Transverse colon (tissue), 4 donors: ENCODE data around the gene TEX13C. TPM values are rescaled to one million over a fixed set of nuclear protein-coding genes. Genes with fewer than 3 reads are reported as not detected.

Source experiments
- DNase-seq: peaks from one replicate; pipeline ENCODE4 v3.0.0-alpha.2; 2019
- H3K27ac ChIP-seq, 4 donors: fragments of 200-600 bp; sonication (generic); 2 replicates each; pipeline ENCODE4 v1.5.1; 2016 to 2018; ENCODE audit warnings: inconsistent platforms in 4 of 4
- H3K27me3 ChIP-seq: fragments of 200-600 bp; sonication (generic); 2 replicates; pipeline ENCODE4 v1.5.1; 2017; ENCODE audit warnings: inconsistent platforms
- H3K36me3 ChIP-seq, 4 donors: fragments of 200-600 bp; sonication (generic); 2 replicates each; pipeline ENCODE4 v1.5.1; 2017 to 2019; ENCODE audit warnings: inconsistent platforms in 4 of 4
- H3K4me1 ChIP-seq, 4 donors: fragments of 200-600 bp; sonication (generic); 2 replicates each; pipeline ENCODE4 v1.5.1; 2017 to 2020; ENCODE audit warnings: inconsistent platforms in 4 of 4
- H3K4me3 ChIP-seq, 4 donors: fragments of 200-600 bp; sonication (generic); 1 replicate in 1 of 4; 2 replicates in 3 of 4; pipeline versions ENCODE4 v1.5.1 to v1.6.1; 2017 to 2019; ENCODE audit warnings: inconsistent platforms in 4 of 4
- H3K9me3 ChIP-seq, 2 donors: fragments of 200-600 bp; sonication (generic); 2 replicates each; pipeline ENCODE4 v1.5.1; 2017 to 2019; ENCODE audit warnings: inconsistent platforms in 2 of 2
- CTCF ChIP-seq, 5 experiments: fragments of 200-600 bp in 3 of 5; fragments of 450-650 bp in 2 of 5; sonication (generic) in 3 of 5; IDR thresholded peaks; 1 replicate in 2 of 5; 2 replicates in 3 of 5; pipeline ENCODE4 v1.5.1; 2016 to 2017; ENCODE audit warnings: antibody characterized with exemption in 5 of 5, inconsistent platforms in 3 of 5, mild to moderate bottlenecking in 2 of 5, moderate library complexity in 1 of 5
- EP300 ChIP-seq: sonication (generic); formaldehyde crosslinking; IDR thresholded peaks from one replicate; pipeline ENCODE4 v1.6.1; 2017; ENCODE audit warnings: antibody characterized with exemption, low read depth
- POLR2A ChIP-seq: fragments of 450-650 bp; IDR thresholded peaks from one replicate; pipeline ENCODE4 v1.6.1; 2016; ENCODE audit warnings: antibody characterized with exemption, mild to moderate bottlenecking, moderate library complexity
- POLR2AphosphoS5 ChIP-seq, 3 donors: sonication (generic); formaldehyde crosslinking; IDR thresholded peaks; one replicate each; pipeline ENCODE4 v1.6.1; 2016; ENCODE audit warnings: antibody characterized with exemption in 3 of 3
- WGBS, 2 donors: methylation state at CpG; one replicate each; pipeline ENCODE4 v1.1.5; 2018; ENCODE audit warnings: low coverage in 1 of 2; 5-methylcytosine and 5-hydroxymethylcytosine counted together
- in situ Hi-C, 4 donors: fragments of 200-750 bp; cut with MboI; loops; one replicate each; pipeline versions ENCODE4 v1.15.0 to v1.15.1; 2017; ENCODE audit warnings: low sequenced_read_pairs in 3 of 4, low pct_ligation_motif_present in 1 of 4, low pct_unique_long_range_greater_than_20kb in 1 of 4
- intact Hi-C: fragments of 100-400 bp; cut with DNase I; formaldehyde crosslinking; loops from one replicate; pipeline ENCODE4 v1.15.1; 2023; ENCODE audit warnings: low total_unique reads
- total RNA-seq, 4 donors: library from RNA; depleted of rRNA; stranded (reverse); fragments of >200 nt; gene quantifications; one replicate each; pipeline ENCODE4 v1.1.0, GENCODE V29; 2016

TEX13C gene
- total RNA-seq: not detected

GRCh38 chrX:125319646-125320521, at the start of gene TEX13C:
TSS of gene TEX13C (plus strand) at chrX:125319871. CDS start at chrX:125320120, 249 bp downstream.
- intact Hi-C loops (no loop called here), in situ Hi-C loops (no loop called here)
- H3K36me3 ChIP-seq: no peaks in the 10 kb centered on the region
- no peaks in the 10 kb centered on the region for H3K27me3 ChIP-seq
- H3K9me3 ChIP-seq: no peaks in the 10 kb centered on the region
- 95% methylated on average over 42 of the region's 45 CpGs; no CpG with 5 or more reads in 1 of the 2 donors for WGBS, 2 donors
- no peak within 1 kb of the TSS for H3K4me3 ChIP-seq
- no peak for DNase-seq
- H3K27ac ChIP-seq: no peak within 1 kb of the TSS
- TF ChIP-seq CTCF (IDR thresholded peaks at IDR 0.05): no peak
- no peak for TF ChIP-seq POLR2AphosphoS5 (IDR thresholded peaks at IDR 0.05)
- TF ChIP-seq POLR2A: no peak
- TF ChIP-seq EP300: no peak
- no peaks in the 10 kb centered on the region for H3K4me1 ChIP-seq

DNA sequence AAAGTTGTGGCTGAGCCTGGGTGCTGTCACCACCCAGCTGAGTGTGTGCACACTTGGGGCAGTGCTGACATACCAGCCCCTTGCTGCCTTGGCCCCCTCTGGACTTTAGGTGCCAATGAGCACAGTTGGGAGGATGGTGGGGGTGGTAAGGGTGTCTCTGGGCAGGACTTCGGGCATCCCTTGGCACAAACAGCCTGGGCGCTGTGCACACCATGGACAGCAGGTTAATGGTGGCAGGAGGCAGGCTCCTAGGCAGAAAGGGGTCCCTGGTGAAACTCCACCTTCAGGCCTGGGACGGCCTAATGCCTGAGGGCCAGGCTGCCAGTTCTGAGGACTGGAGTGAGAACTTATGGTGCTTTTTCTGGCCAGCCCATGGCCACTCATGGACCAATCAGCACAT, 32.4 kb upstream of the TEX13C start:
- no peaks in the 10 kb centered on the region for H3K27me3 ChIP-seq
- no peaks in the 10 kb centered on the region for H3K36me3 ChIP-seq
- H3K4me3 ChIP-seq: no peak overlapping the region
- DNase-seq: no peak
- no peaks in the 10 kb centered on the region for H3K9me3 ChIP-seq
- no peak for TF ChIP-seq CTCF (IDR thresholded peaks at IDR 0.05)
- TF ChIP-seq POLR2A: no peak
- no peak for TF ChIP-seq EP300
- TF ChIP-seq POLR2AphosphoS5 (IDR thresholded peaks at IDR 0.05): no peak
- WGBS, 2 donors: 71% methylated on average over 2 of the region's 3 CpGs; no CpG with 5 or more reads in 1 of the 2 donors
- H3K4me1 ChIP-seq: no peaks in the 10 kb centered on the region
- intact Hi-C loops: no loop called here
- in situ Hi-C loops: no loop called here
- H3K27ac ChIP-seq: no peak overlapping the region

GRCh38 chrX:125288343-125288742, 31.3 kb upstream of the TEX13C start:
- no peaks in the 10 kb centered on the region for H3K4me1 ChIP-seq
- intact Hi-C loops (no loop called here), in situ Hi-C loops (no loop called here)
- no peak overlapping the region for H3K27ac ChIP-seq
- 87% methylated on average over 5 of the region's 5 CpGs; no CpG with 5 or more reads in 1 of the 2 donors for WGBS, 2 donors
- DNase-seq: no peak
- H3K36me3 ChIP-seq: no peaks in the 10 kb centered on the region
- TF ChIP-seq POLR2AphosphoS5 (IDR thresholded peaks at IDR 0.05) (no peak), CTCF (IDR thresholded peaks at IDR 0.05) (no peak), POLR2A (no peak), EP300 (no peak)
- H3K27me3 ChIP-seq: no peaks in the 10 kb centered on the region
- H3K4me3 ChIP-seq: no peak overlapping the region
- no peaks in the 10 kb centered on the region for H3K9me3 ChIP-seq

GRCh38 chrX:125289209-125289608, 30.5 kb upstream of the TEX13C start:
- no peaks in the 10 kb centered on the region for H3K27me3 ChIP-seq
- in situ Hi-C loops: no loop called here
- WGBS, 2 donors: 54% methylated on average over 1 of the region's 1 CpG; no CpG with 5 or more reads in 1 of the 2 donors
- H3K9me3 ChIP-seq: no peaks in the 10 kb centered on the region
- TF ChIP-seq EP300: no peak
- no peak for TF ChIP-seq CTCF (IDR thresholded peaks at IDR 0.05)
- no peak for TF ChIP-seq POLR2A
- no peak for TF ChIP-seq POLR2AphosphoS5 (IDR thresholded peaks at IDR 0.05)
- DNase-seq: no peak
- H3K4me1 ChIP-seq: no peaks in the 10 kb centered on the region
- intact Hi-C loops: no loop called here
- no peaks in the 10 kb centered on the region for H3K36me3 ChIP-seq
- no peak overlapping the region for H3K4me3 ChIP-seq
- H3K27ac ChIP-seq: no peak overlapping the region
